OCI-LY1 (cell line): ENCODE measurements around the gene ENG.

ENCODE experiments used
- H2AFZ ChIP-seq: fragments of 200-600 bp; sonication (generic), shearing (Covaris generic); 2 replicates; pipeline ENCODE4 v1.6.0; 2014; ENCODE audit warnings: antibody characterized with exemption, mild to moderate bottlenecking, low read length
- H3F3A ChIP-seq: fragments of 200-600 bp; sonication (generic), shearing (Covaris generic); 2 replicates; pipeline ENCODE4 v1.6.0; 2014; ENCODE audit warnings: mild to moderate bottlenecking, antibody characterized with exemption, low read length, moderate library complexity; ENCODE audit not compliant: insufficient read depth
- H3K27ac ChIP-seq: fragments of 200-600 bp; sonication (generic); 2 replicates; pipeline ENCODE4 v1.5.1; 2014; ENCODE audit warnings: low read length, mixed run types, mild to moderate bottlenecking, low read depth; ENCODE audit not compliant: poor library complexity, severe bottlenecking
- H3K27me3 ChIP-seq: fragments of 200-600 bp; sonication (generic); 2 replicates; pipeline ENCODE4 v1.6.0; 2014; ENCODE audit warnings: antibody characterized with exemption, mild to moderate bottlenecking, low read length, moderate library complexity; ENCODE audit not compliant: insufficient read depth
- H3K36me3 ChIP-seq: fragments of 200-600 bp; sonication (generic); 2 replicates; pipeline ENCODE4 v1.6.1; 2014; ENCODE audit warnings: mild to moderate bottlenecking, antibody characterized with exemption, low read length, moderate library complexity, mixed read lengths; ENCODE audit not compliant: insufficient read depth
- H3K4me1 ChIP-seq: fragments of 200-600 bp; sonication (generic); 2 replicates; pipeline ENCODE4 v1.5.1; 2014; ENCODE audit warnings: mild to moderate bottlenecking, low read length, moderate library complexity; ENCODE audit not compliant: insufficient read depth, severe bottlenecking
- H3K4me2 ChIP-seq: fragments of 200-600 bp; sonication (generic), shearing (Covaris generic); 2 replicates; pipeline ENCODE4 v1.6.1; 2014; ENCODE audit warnings: low read length
- H3K4me3 ChIP-seq: fragments of 200-600 bp; sonication (generic); 2 replicates; pipeline ENCODE4 v1.5.1; 2014; ENCODE audit warnings: low read length, low read depth, mild to moderate bottlenecking, mixed read lengths; ENCODE audit not compliant: poor library complexity, severe bottlenecking
- H3K79me2 ChIP-seq: fragments of 200-600 bp; shearing (Covaris generic); 2 replicates; pipeline ENCODE4 v1.6.1; 2016; ENCODE audit warnings: mixed run types, low read length, mixed read lengths; ENCODE audit not compliant: insufficient read depth
- H3K9ac ChIP-seq: fragments of 200-600 bp; sonication (generic), shearing (Covaris generic); 2 replicates; pipeline ENCODE4 v1.6.1; 2014; ENCODE audit warnings: mild to moderate bottlenecking, low read length, mixed read lengths
- H3K9me2 ChIP-seq: fragments of 200-600 bp; sonication (generic), shearing (Covaris generic); 2 replicates; pipeline ENCODE4 v1.6.1; 2014; ENCODE audit warnings: low read depth, mild to moderate bottlenecking, low read length, mixed read lengths
- H3K9me3 ChIP-seq: fragments of 200-600 bp; shearing (Covaris generic); 2 replicates; pipeline ENCODE4 v1.6.1; 2014; ENCODE audit warnings: low read length, mixed read lengths
- H4K20me1 ChIP-seq: fragments of 200-600 bp; sonication (generic), shearing (Covaris generic); 2 replicates; pipeline ENCODE4 v1.6.0; 2016; ENCODE audit warnings: mild to moderate bottlenecking, low read length; ENCODE audit not compliant: insufficient read depth
- CTCF ChIP-seq: fragments of 200-600 bp; sonication (generic), shearing (Covaris generic); IDR thresholded peaks from 2 replicates; pipeline ENCODE4 v1.5.1; 2017; ENCODE audit warnings: mild to moderate bottlenecking, antibody characterized with exemption, low read length, moderate library complexity, mixed read lengths
- EZH2 ChIP-seq: fragments of 200-600 bp; sonication (generic), shearing (Covaris generic); IDR thresholded peaks from 2 replicates; pipeline ENCODE4 v1.8.0; 2017; ENCODE audit warnings: borderline replicate concordance, mixed run types, mild to moderate bottlenecking, antibody characterized with exemption, low read length, moderate library complexity, mixed read lengths

The ENG gene

GRCh38 chr9:127865645-127866464 is 11.4 kb upstream of the ENG start:
- Histone ChIP-seq H3K79me2 (no peaks in the 10 kb centered on the region), H3K9me2 (no peaks in the 10 kb centered on the region), H3K36me3 (no peaks in the 10 kb centered on the region), H3K9ac (no peak overlapping the region), H3F3A (no peaks in the 10 kb centered on the region), H3K27me3 (no peaks in the 10 kb centered on the region; the same call in 1 of the 2 replicates), H3K27ac (no peak overlapping the region), H3K4me1 (peaks cover 30% of the 10 kb centered on the region), H3K4me3 (no peak overlapping the region), H3K4me2 (no peak overlapping the region), H4K20me1 (no peaks in the 10 kb centered on the region), H3K9me3 (no peaks in the 10 kb centered on the region), H2AFZ (no peak overlapping the region)
- no peak for TF ChIP-seq CTCF
- no peak for TF ChIP-seq EZH2

GRCh38 chr9:127863191-127863621 is 8.7 kb upstream of the ENG start:
- Histone ChIP-seq H3K4me1 (peaks cover 30% of the 10 kb centered on the region), H3K4me2 (no peak overlapping the region), H3K4me3 (no peak overlapping the region), H3F3A (no peaks in the 10 kb centered on the region), H3K9me2 (no peaks in the 10 kb centered on the region), H2AFZ (no peak overlapping the region), H4K20me1 (no peaks in the 10 kb centered on the region), H3K27ac (no peak overlapping the region), H3K27me3 (no peaks in the 10 kb centered on the region; the same call in 1 of the 2 replicates), H3K79me2 (no peaks in the 10 kb centered on the region), H3K36me3 (no peaks in the 10 kb centered on the region), H3K9me3 (no peaks in the 10 kb centered on the region), H3K9ac (no peak overlapping the region)
- no peak for TF ChIP-seq CTCF

- no peaks in the 10 kb centered on the region for H3K9me3 ChIP-seq
- H2AFZ ChIP-seq: no peak overlapping the region
- no peak overlapping the region for H3K9ac ChIP-seq
- H3K36me3 ChIP-seq: no peaks in the 10 kb centered on the region
- no peak overlapping the region for H3K4me3 ChIP-seq
- no peaks in the 10 kb centered on the region for H3K79me2 ChIP-seq
- no peaks in the 10 kb centered on the region for H4K20me1 ChIP-seq
- no peak overlapping the region; the same call in 1 of the 2 replicates for H3K4me2 ChIP-seq
- TF ChIP-seq CTCF: no peak
- TF ChIP-seq EZH2: no peak
- H3K27ac ChIP-seq: peak overlapping the region; percentile 35
- no peaks in the 10 kb centered on the region; the same call in 1 of the 2 replicates for H3K27me3 ChIP-seq
- H3K9me2 ChIP-seq: no peaks in the 10 kb centered on the region
- peaks cover 30% of the 10 kb centered on the region for H3K4me1 ChIP-seq
- no peaks in the 10 kb centered on the region for H3F3A ChIP-seq
These were observed 7.9 kb upstream of the ENG start for GRCh38 chr9:127862075-127863011.
